HCT116 (cell line): ENCODE measurements around the gene ETV5. TPM values are rescaled to one million over a fixed set of nuclear protein-coding genes. Genes with fewer than 3 reads are reported as not detected.

ENCODE experiments used
- ATAC-seq: fragments of 200-7000 bp; cut with Tn5 transposase; 2 replicates; pipeline ENCODE4 v1.9.1; 2020; ENCODE audit warnings: mild to moderate bottlenecking, moderate library complexity
- BruUV-seq: library from RNA; stranded (reverse); fragments of 400-500 nt; replicated peaks from 2 replicates; lab custom pipeline; 2021; lab: Mats Ljungman, UMichigan
- CTCF ChIA-PET: fragments of 300-600 bp; sonication (Branson Sonifier 250); formaldehyde crosslinking; loops from one replicate; lab custom pipeline; 2021; ENCODE audit warnings: antibody characterized with exemption; lab: Charles Lee
- POLR2A ChIA-PET: fragments of 300-600, 350-600 bp; sonication (Branson Sonifier 250); formaldehyde crosslinking; loops from one replicate; lab custom pipeline; 2021; ENCODE audit warnings: antibody characterized with exemption; lab: Charles Lee
- RAD21 ChIA-PET, 2 experiments: fragments of 300-600 bp; sonication (Branson Sonifier 250); formaldehyde crosslinking; loops; one replicate each; lab custom pipeline; 2023; ENCODE audit warnings: low total read pairs in 2 of 2; ENCODE audit not compliant: uncharacterized antibody in 2 of 2, unreplicated experiment in 2 of 2, low non-redundant PET in 1 of 2; lab: Charles Lee
- DNase-seq: peaks from one replicate; pipeline ENCODE4 v3.0.0-alpha.2; 2010; ENCODE audit warnings: low read depth, low spot score
- H2AFZ ChIP-seq: fragments of 200-600 bp; shearing (Covaris generic), sonication (generic); 2 replicates; pipeline ENCODE4 v1.6.1; 2017; ENCODE audit warnings: low read depth, mixed run types, mixed read lengths, antibody characterized with exemption, low read length; ENCODE audit not compliant: poor library complexity, severe bottlenecking
- H3K27ac ChIP-seq: 2 replicates; pipeline ENCODE4 v1.5.1; 2012; ENCODE audit warnings: low read depth, low read length
- H3K27me3 ChIP-seq: fragments of 200-600 bp; sonication (generic); 2 replicates; pipeline ENCODE4 v1.6.1; 2016; ENCODE audit warnings: mixed run types, low read length, mixed read lengths; ENCODE audit not compliant: insufficient read depth
- H3K36me3 ChIP-seq, 2 experiments: fragments of 200-500 bp in 1 of 2; fragments of 200-600 bp in 1 of 2; sonication (Bioruptor generic) in 1 of 2; sonication (generic) in 1 of 2; 2 replicates each; pipeline versions ENCODE4 v1.5.1 to v1.6.1; 2014 to 2016; ENCODE audit warnings: low read length in 2 of 2, inconsistent platforms in 1 of 2, mixed read lengths in 1 of 2, mixed run types in 1 of 2; ENCODE audit not compliant: insufficient read depth in 2 of 2, control insufficient read depth in 1 of 2
- H3K4me1 ChIP-seq, 2 experiments: fragments of 200-600 bp in 1 of 2; sonication (generic) in 1 of 2; 2 replicates each; pipeline versions ENCODE4 v1.5.1 to v1.6.1; 2012 to 2017; ENCODE audit warnings: low read length in 2 of 2, inconsistent platforms in 1 of 2, mild to moderate bottlenecking in 1 of 2, mixed read lengths in 1 of 2, mixed run types in 1 of 2, moderate library complexity in 1 of 2; ENCODE audit not compliant: insufficient read depth in 2 of 2, control insufficient read depth in 1 of 2
- H3K4me2 ChIP-seq: fragments of 200-600 bp; sonication (generic); 2 replicates; pipeline ENCODE4 v1.6.1; 2017; ENCODE audit warnings: mixed run types, low read length, mixed read lengths
- H3K4me3 ChIP-seq, 2 experiments: fragments of 200-600 bp in 1 of 2; sonication (generic) in 1 of 2; replicated peaks in 1 of 2; 2 replicates each; pipeline ENCODE4 v1.5.1; 2011 to 2016; ENCODE audit warnings: low read length in 2 of 2, control low read depth in 1 of 2, low read depth in 1 of 2, mild to moderate bottlenecking in 1 of 2, mixed read lengths in 1 of 2, mixed run types in 1 of 2
- H3K79me2 ChIP-seq: fragments of 200-600 bp; sonication (generic); 2 replicates; pipeline ENCODE4 v1.6.1; 2017; ENCODE audit warnings: mild to moderate bottlenecking, mixed run types, low read length, moderate library complexity, mixed read lengths; ENCODE audit not compliant: insufficient read depth
- H3K9ac ChIP-seq: fragments of 200-600 bp; sonication (generic); 2 replicates; pipeline ENCODE4 v1.6.1; 2016; ENCODE audit warnings: low read length, mixed read lengths
- H3K9me2 ChIP-seq: fragments of 200-600 bp; sonication (generic), shearing (Covaris generic); 2 replicates; pipeline ENCODE4 v1.6.1; 2017; ENCODE audit warnings: mixed run types, mild to moderate bottlenecking, moderate library complexity; ENCODE audit not compliant: insufficient read depth
- H3K9me3 ChIP-seq, 2 experiments: fragments of 200-500 bp in 1 of 2; fragments of 200-600 bp in 1 of 2; sonication (Bioruptor generic) in 1 of 2; sonication (generic) in 1 of 2; 2 replicates each; pipeline ENCODE4 v1.6.1; 2014 to 2017; ENCODE audit warnings: low read length in 2 of 2, mixed read lengths in 2 of 2, inconsistent platforms in 1 of 2, low read depth in 1 of 2, mild to moderate bottlenecking in 1 of 2, mixed run types in 1 of 2, moderate library complexity in 1 of 2; ENCODE audit not compliant: control insufficient read depth in 1 of 2, insufficient read depth in 1 of 2
- H4K20me1 ChIP-seq: fragments of 200-600 bp; sonication (generic), shearing (Covaris generic); 2 replicates; pipeline ENCODE4 v1.6.1; 2017; ENCODE audit warnings: mixed run types, mild to moderate bottlenecking, moderate library complexity; ENCODE audit not compliant: insufficient read depth
- ATF3 ChIP-seq: IDR thresholded peaks from 2 replicates; pipeline ENCODE4 v1.6.1; 2012
- CEBPB ChIP-seq: IDR thresholded peaks from 2 replicates; pipeline ENCODE4 v1.6.1; 2012; ENCODE audit warnings: low read depth
- ELF1 ChIP-seq: IDR thresholded peaks from 2 replicates; pipeline ENCODE4 v1.6.1; 2012; ENCODE audit warnings: low read depth, borderline replicate concordance
- EZH2 ChIP-seq: fragments of 200-600 bp; sonication (generic); IDR thresholded peaks from 2 replicates; pipeline ENCODE4 v1.6.1; 2017; ENCODE audit warnings: antibody characterized with exemption, mixed run types
- EZH2phosphoT487 ChIP-seq: fragments of 200-600 bp; IDR thresholded peaks from 2 replicates; pipeline ENCODE4 v1.6.1; 2018; ENCODE audit warnings: antibody characterized with exemption, borderline replicate concordance
- FOSL1 ChIP-seq: IDR thresholded peaks from 2 replicates; pipeline ENCODE4 v1.6.1; 2012; ENCODE audit warnings: low read depth
- JUND ChIP-seq: IDR thresholded peaks from 2 replicates; pipeline ENCODE4 v1.6.1; 2012
- MAX ChIP-seq: IDR thresholded peaks from 2 replicates; pipeline ENCODE4 v1.6.1; 2012
- POLR2AphosphoS5 ChIP-seq: IDR thresholded peaks from 2 replicates; pipeline ENCODE4 v1.6.1; 2011; ENCODE audit warnings: mild to moderate bottlenecking, low read depth, low read length, moderate library complexity
- REST ChIP-seq: IDR thresholded peaks from 2 replicates; pipeline ENCODE4 v1.6.1; 2012; ENCODE audit warnings: low read depth
- SIN3A ChIP-seq: IDR thresholded peaks from 2 replicates; pipeline ENCODE4 v1.6.1; 2012; ENCODE audit warnings: low read depth
- SRF ChIP-seq: IDR thresholded peaks from 2 replicates; pipeline ENCODE4 v1.6.1; 2012; ENCODE audit warnings: low read depth
- YY1 ChIP-seq: IDR thresholded peaks from 2 replicates; pipeline ENCODE4 v1.6.1; 2011; ENCODE audit warnings: low read length, low read depth, moderate library complexity, mild to moderate bottlenecking; ENCODE audit not compliant: insufficient replicate concordance; ENCODE audit errors: extremely low read depth
- ZBTB33 ChIP-seq: IDR thresholded peaks from 2 replicates; pipeline ENCODE4 v1.6.1; 2011; ENCODE audit warnings: mild to moderate bottlenecking, low read length, moderate library complexity; ENCODE audit not compliant: insufficient replicate concordance; ENCODE audit errors: extremely low read depth
- ZFX ChIP-seq: fragments of 450-650 bp; IDR thresholded peaks from 2 replicates; pipeline ENCODE4 v1.6.1; 2017
- ZNF274 ChIP-seq: fragments of 200-500 bp; sonication (Bioruptor generic); IDR thresholded peaks from 2 replicates; pipeline ENCODE4 v1.6.1; 2014; ENCODE audit warnings: mild to moderate bottlenecking, low read depth, low read length, inconsistent platforms
- intact Hi-C: fragments of 100-400 bp; cut with micrococcal nuclease; formaldehyde crosslinking; loops from 2 replicates; pipeline ENCODE4 v1.10.0; 2022
- total RNA-seq: library from RNA; stranded (reverse); gene quantifications from one replicate; pipeline ENCODE4 v1.2.1, GENCODE V29; 2021; ENCODE audit not compliant: unreplicated experiment

The ETV5 gene
- total RNA-seq, 1 experiment from 2014 or later, result 89.7 TPM

- no peak overlapping the region for H3K4me2 ChIP-seq
- H2AFZ ChIP-seq, result no peak overlapping the region
- H3K79me2 ChIP-seq, result no peaks in the 10 kb centered on the region
- no peak overlapping the region for H3K9ac ChIP-seq
- H4K20me1 ChIP-seq, result no peaks in the 10 kb centered on the region
- ChIA-PET RAD21 (no interaction called here), POLR2A (no interaction called here), CTCF (no interaction called here)
- H3K4me3 ChIP-seq, result no peak overlapping the region
- DNase-seq, result no peak
- H3K27me3 ChIP-seq, result no peaks in the 10 kb centered on the region
- H3K36me3 ChIP-seq, result no peaks in the 10 kb centered on the region; a peak in 2 of 4 replicates
- BruUV-seq, result no TSS peak
- intact Hi-C loops, result no loop called here
- no peak for TF ChIP-seq YY1
- no peak for TF ChIP-seq ELF1
- no peak for TF ChIP-seq ZFX
- no peak for TF ChIP-seq SIN3A
- TF ChIP-seq EZH2, result no peak
- no peak for TF ChIP-seq ZBTB33
- TF ChIP-seq CEBPB, result no peak
- no peak for TF ChIP-seq FOSL1
- TF ChIP-seq ZNF274, result no peak
- no peak for TF ChIP-seq EZH2phosphoT487
- no peak for TF ChIP-seq SRF
- no peak for TF ChIP-seq POLR2AphosphoS5
- no peak for TF ChIP-seq ATF3
- TF ChIP-seq REST, result no peak
- no peak for TF ChIP-seq MAX
- TF ChIP-seq JUND, result no peak
- H3K27ac ChIP-seq, result no peak overlapping the region
- peaks cover 21% of the 10 kb centered on the region in 2 experiments for H3K4me1 ChIP-seq
- no peaks in the 10 kb centered on the region for H3K9me3 ChIP-seq
- no peaks in the 10 kb centered on the region for H3K9me2 ChIP-seq
- no peak for ATAC-seq
Observed at GRCh38 chr3:186094271-186094670, 14.6 kb downstream of the ETV5 start.
